GM23248 (cell line): Measurements from ENCODE around the gene PPFIBP1. TPM values are rescaled to one million over a fixed set of nuclear protein-coding genes. Genes with fewer than 3 reads are reported as not detected.

ENCODE experiments used
- DNase-seq: peaks from one replicate; pipeline ENCODE4 v3.0.0-alpha.2; 2015
- H2AFZ ChIP-seq: fragments of 200-600 bp; sonication (generic); 2 replicates; pipeline ENCODE4 v1.6.1; 2016; ENCODE audit warnings: antibody characterized with exemption
- H3F3A ChIP-seq: fragments of 200-600 bp; sonication (generic); 2 replicates; pipeline ENCODE4 v1.6.1; 2016; ENCODE audit warnings: mild to moderate bottlenecking, antibody characterized with exemption, mixed run types; ENCODE audit not compliant: insufficient read depth
- H3K27ac ChIP-seq: fragments of 200-600 bp; sonication (generic); 2 replicates; pipeline ENCODE4 v1.5.1; 2016; ENCODE audit warnings: mild to moderate bottlenecking
- H3K27me3 ChIP-seq: fragments of 200-600 bp; sonication (generic); replicated peaks from 2 replicates; pipeline ENCODE4 v1.6.1; 2016; ENCODE audit warnings: mild to moderate bottlenecking; ENCODE audit not compliant: insufficient read depth
- H3K36me3 ChIP-seq: fragments of 200-600 bp; sonication (generic); 2 replicates; pipeline ENCODE4 v1.6.1; 2016; ENCODE audit warnings: low read depth, mild to moderate bottlenecking
- H3K4me1 ChIP-seq: fragments of 200-600 bp; sonication (generic); 2 replicates; pipeline ENCODE4 v1.6.1; 2016; ENCODE audit warnings: mild to moderate bottlenecking; ENCODE audit not compliant: insufficient read depth
- H3K4me2 ChIP-seq: fragments of 200-600 bp; sonication (generic); one replicate; pipeline ENCODE4 v1.6.1; 2016; ENCODE audit warnings: mild to moderate bottlenecking; ENCODE audit not compliant: unreplicated experiment
- H3K4me3 ChIP-seq: fragments of 200-600 bp; sonication (generic); 2 replicates; pipeline ENCODE4 v1.5.1; 2016; ENCODE audit warnings: mild to moderate bottlenecking
- H3K79me2 ChIP-seq: fragments of 200-600 bp; sonication (generic); 2 replicates; pipeline ENCODE4 v1.6.1; 2016; ENCODE audit warnings: mild to moderate bottlenecking; ENCODE audit not compliant: insufficient read depth
- H3K9ac ChIP-seq: fragments of 200-600 bp; sonication (generic); 2 replicates; pipeline ENCODE4 v1.6.1; 2016; ENCODE audit warnings: mild to moderate bottlenecking
- H3K9me2 ChIP-seq: fragments of 200-600 bp; sonication (generic); 2 replicates; pipeline ENCODE4 v1.6.1; 2016; ENCODE audit warnings: mixed run types, mild to moderate bottlenecking, moderate library complexity; ENCODE audit not compliant: insufficient read depth
- H3K9me3 ChIP-seq: fragments of 200-600 bp; sonication (generic); one replicate; pipeline ENCODE4 v1.6.1; 2017; ENCODE audit warnings: low read depth
- H4K20me1 ChIP-seq: fragments of 200-600 bp; sonication (generic); 2 replicates; pipeline ENCODE4 v1.6.0; 2016; ENCODE audit not compliant: insufficient read depth
- EZH2 ChIP-seq: fragments of 200-600 bp; sonication (generic); IDR thresholded peaks from 2 replicates; pipeline ENCODE4 v1.6.1; 2018; ENCODE audit warnings: antibody characterized with exemption, mild to moderate bottlenecking; ENCODE audit not compliant: insufficient read depth, poor library complexity, severe bottlenecking
- EZH2phosphoT487 ChIP-seq: fragments of 200-600 bp; sonication (generic); IDR thresholded peaks from 2 replicates; pipeline ENCODE4 v1.6.1; 2018; ENCODE audit warnings: antibody characterized with exemption, moderate library complexity, mild to moderate bottlenecking, low read depth; ENCODE audit not compliant: insufficient read depth
- WGBS, 2 experiments: methylation state at CpG; one replicate each; pipeline ENCODE4 v1.1.6; 2015 to 2017; ENCODE audit warnings: low lambda C conversion rate in 2 of 2, low coverage in 1 of 2; ENCODE audit errors: missing lambda C conversion rate in 2 of 2; 5-methylcytosine and 5-hydroxymethylcytosine counted together
- in situ Hi-C: fragments of 300-500 bp; cut with MboI; formaldehyde crosslinking; loops from 2 replicates; pipeline ENCODE4 v1.15.0; 2020
- polyA plus RNA-seq: library from polyadenylated mRNA; unstranded; fragments of >200 nt; fragmentation: Nextera tagmentation; extraction: Ambion mirVana; gene quantifications from 2 replicates; pipeline ENCODE4 v1.2.1, GENCODE V29; 2016
- total RNA-seq: library from RNA; depleted of rRNA; stranded (reverse); fragments of >200 nt; shearing (Covaris generic); gene quantifications from 2 replicates; pipeline ENCODE4 v1.2.3, GENCODE V29; 2014

The PPFIBP1 gene
- total and polyA plus RNA-seq, 2 experiments from 2014 or later = 86.0 to 101 TPM

DNA sequence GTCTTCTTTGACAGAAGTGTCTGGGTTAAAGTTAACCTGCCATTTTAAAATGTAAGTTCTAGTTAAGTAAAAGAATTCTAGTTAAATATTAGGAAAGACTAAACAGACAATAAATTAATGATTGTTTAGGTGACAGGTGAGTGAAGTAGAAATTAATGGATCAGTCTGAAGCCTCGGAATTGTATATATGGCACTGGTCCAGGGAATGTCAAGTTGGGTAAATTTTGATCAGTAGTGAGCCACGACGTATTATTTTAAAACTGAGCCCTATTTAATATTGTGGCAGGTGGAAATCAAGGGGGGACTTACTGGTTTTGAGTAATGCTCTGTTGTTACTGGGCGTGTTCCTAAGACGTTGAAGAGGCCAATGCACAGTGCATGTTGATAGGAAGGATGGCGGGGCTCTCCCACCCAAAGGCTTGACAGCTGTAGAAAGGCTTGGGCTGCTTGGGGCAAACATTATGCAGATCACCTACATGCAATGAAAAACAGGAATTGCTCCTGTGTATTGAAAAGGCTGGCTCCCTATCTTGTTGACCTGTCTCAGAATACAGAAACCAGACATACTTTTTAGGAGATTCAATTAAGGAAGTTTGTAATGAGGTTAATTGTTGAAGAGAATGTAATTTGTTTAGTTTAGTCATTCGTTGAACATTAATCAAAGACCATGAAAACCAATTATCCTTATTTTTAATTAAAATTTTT, 5.9 kb upstream of the PPFIBP1 start:
- no peak overlapping the region for H3K27ac ChIP-seq
- no peak overlapping the region for H3K4me2 ChIP-seq
- in situ Hi-C loops = no loop called here

DNA sequence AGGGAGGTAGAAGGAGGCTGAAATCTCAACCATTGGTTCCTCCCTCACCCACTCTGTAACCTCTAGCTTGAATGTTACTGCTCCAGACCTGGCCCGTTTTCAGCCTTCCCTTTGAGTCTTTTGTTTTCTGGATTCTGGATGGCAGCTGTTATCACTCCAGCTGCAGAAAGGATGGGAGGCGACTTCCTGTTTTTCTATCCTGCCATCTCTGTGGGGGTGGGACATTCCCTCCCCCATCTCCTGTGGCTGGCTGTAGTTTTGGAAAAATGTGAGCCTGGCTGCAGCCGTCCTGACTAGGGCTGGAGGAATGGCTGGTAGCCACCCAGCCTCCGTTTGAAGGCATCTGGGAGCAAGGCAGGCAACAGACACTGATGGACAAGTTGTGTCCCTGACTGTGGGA, 2.9 kb upstream of the PPFIBP1 start:
- WGBS, 2 experiments = 1 to 3% methylated on average over 4 of the region's 4 CpGs
- peak; percentile 67 for DNase-seq
- Histone ChIP-seq H3K4me3 (no peak overlapping the region), H4K20me1 (no peaks in the 10 kb centered on the region), H3K4me2 (peak overlapping the region; percentile 50), H3K9ac (no peak overlapping the region), H2AFZ (peak overlapping the region; percentile 76), H3K27me3 (no peaks in the 10 kb centered on the region), H3K4me1 (peaks cover 21% of the 10 kb centered on the region), H3K79me2 (peaks cover 20% of the 10 kb centered on the region), H3K9me2 (no peaks in the 10 kb centered on the region; the same call in 1 of the 2 replicates), H3K9me3 (no peaks in the 10 kb centered on the region), H3F3A (peaks cover 33% of the 10 kb centered on the region), H3K36me3 (no peaks in the 10 kb centered on the region), H3K27ac (peak overlapping the region; percentile 36)
- no peak for TF ChIP-seq EZH2
- in situ Hi-C loops = no loop called here

More for the DNA sequence above, 5.9 kb upstream of the PPFIBP1 start:
- DNase-seq = no peak
- no peak overlapping the region for H3K9ac ChIP-seq
- H3K4me3 ChIP-seq = no peak overlapping the region
- no peaks in the 10 kb centered on the region for H3K27me3 ChIP-seq
- peaks cover 17% of the 10 kb centered on the region for H3F3A ChIP-seq
- no peaks in the 10 kb centered on the region for H3K36me3 ChIP-seq
- H3K9me2 ChIP-seq = no peaks in the 10 kb centered on the region; the same call in 1 of the 2 replicates
- no peaks in the 10 kb centered on the region for H3K79me2 ChIP-seq
- 84 to 86% methylated on average over 7 of the region's 7 CpGs for WGBS, 2 experiments
- no peaks in the 10 kb centered on the region for H3K9me3 ChIP-seq
- H2AFZ ChIP-seq = no peak overlapping the region
- no peaks in the 10 kb centered on the region for H4K20me1 ChIP-seq
- TF ChIP-seq EZH2phosphoT487 (no peak), EZH2 (no peak)
- H3K4me1 ChIP-seq = peaks cover 18% of the 10 kb centered on the region

DNA sequence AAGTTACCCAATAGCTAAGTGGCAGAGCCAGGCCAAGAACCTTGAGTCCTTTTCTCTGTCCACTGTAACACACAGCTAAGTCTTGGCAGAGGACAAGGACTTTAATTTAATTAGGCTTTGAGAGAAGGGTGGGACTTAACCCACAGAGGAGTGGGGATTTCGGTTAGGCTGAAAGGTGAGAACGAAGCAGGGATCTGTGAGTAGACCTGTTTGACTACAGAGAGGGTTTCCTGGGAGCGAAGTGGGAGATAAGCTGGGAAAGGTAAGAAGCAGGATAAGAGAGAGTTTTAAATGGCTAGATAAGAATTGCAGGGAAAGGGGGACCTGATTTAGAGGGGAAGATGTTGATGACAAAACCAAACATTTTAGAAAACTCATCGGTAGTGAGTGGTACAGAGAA, 2.0 kb upstream of the PPFIBP1 start:
- WGBS, 2 experiments = 95 to 97% methylated on average over 4 of the region's 4 CpGs
- in situ Hi-C loops = no loop called here

GRCh38 chr12:27523305-27523641, 733 bp upstream of the PPFIBP1 start:
- H2AFZ ChIP-seq = peak overlapping the region; percentile 78
- no peaks in the 10 kb centered on the region for H4K20me1 ChIP-seq
- peaks cover 34% of the 10 kb centered on the region for H3K4me1 ChIP-seq
- H3K9me2 ChIP-seq = no peaks in the 10 kb centered on the region; the same call in 1 of the 2 replicates
- DNase-seq = no peak
- H3K4me3 ChIP-seq = peak overlapping the region; percentile 95
- H3K79me2 ChIP-seq = peaks cover 42% of the 10 kb centered on the region
- H3K27ac ChIP-seq = peak overlapping the region; percentile 85
- no peaks in the 10 kb centered on the region for H3K9me3 ChIP-seq
- no peaks in the 10 kb centered on the region; the same call in 1 of the 2 replicates for H3K36me3 ChIP-seq
- H3K27me3 ChIP-seq = no peaks in the 10 kb centered on the region
- TF ChIP-seq EZH2phosphoT487 = no peak
- no peak for TF ChIP-seq EZH2
- peaks cover 37% of the 10 kb centered on the region for H3F3A ChIP-seq
- H3K9ac ChIP-seq = peak overlapping the region; percentile 92
- WGBS, 2 experiments = 2 to 3% methylated on average over 6 of the region's 6 CpGs
- in situ Hi-C loops = no loop called here
- H3K4me2 ChIP-seq = peak overlapping the region; percentile 86

More for the DNA sequence above, 2.0 kb upstream of the PPFIBP1 start:
- H3K4me1 ChIP-seq = peaks cover 31% of the 10 kb centered on the region
- H3K9ac ChIP-seq = no peak overlapping the region
- H3K79me2 ChIP-seq = peaks cover 29% of the 10 kb centered on the region
- TF ChIP-seq EZH2 (no peak), EZH2phosphoT487 (no peak)
- H3K4me3 ChIP-seq = no peak overlapping the region
- H3K27ac ChIP-seq = no peak overlapping the region
- H2AFZ ChIP-seq = peak overlapping the region; percentile 76; the same call in 1 of the 2 replicates
- peaks cover 37% of the 10 kb centered on the region for H3F3A ChIP-seq
- no peak overlapping the region for H3K4me2 ChIP-seq
- H4K20me1 ChIP-seq = no peaks in the 10 kb centered on the region
- H3K27me3 ChIP-seq = no peaks in the 10 kb centered on the region
- H3K9me2 ChIP-seq = no peaks in the 10 kb centered on the region; the same call in 1 of the 2 replicates
- no peak for DNase-seq
- no peaks in the 10 kb centered on the region for H3K9me3 ChIP-seq
- no peaks in the 10 kb centered on the region; the same call in 1 of the 2 replicates for H3K36me3 ChIP-seq
